Mesodermal cell (in vitro differentiated cells): Measurements from ENCODE around the gene SLC6A6.

Experiments used
- H3K27ac ChIP-seq: 2 replicates; pipeline ENCODE4 v1.7.0; 2013; ENCODE audit warnings: mild to moderate bottlenecking, low read depth, low read length, moderate library complexity; ENCODE audit not compliant: severe bottlenecking
- H3K36me3 ChIP-seq: 2 replicates; pipeline ENCODE4 v1.7.1; 2013; ENCODE audit warnings: mild to moderate bottlenecking, low read length, moderate library complexity; ENCODE audit not compliant: control insufficient read depth, insufficient read depth
- H3K4me1 ChIP-seq: one replicate; pipeline ENCODE4 v1.7.1; 2013; ENCODE audit warnings: mild to moderate bottlenecking, low read length; ENCODE audit not compliant: insufficient read depth, control insufficient read depth, poor library complexity, severe bottlenecking
- H3K4me3 ChIP-seq: 2 replicates; pipeline ENCODE4 v1.7.0; 2013; ENCODE audit warnings: low read length, control low read depth, mild to moderate bottlenecking; ENCODE audit not compliant: insufficient read depth, poor library complexity, severe bottlenecking; ENCODE audit errors: extremely low read depth
- H3K9me3 ChIP-seq: 2 replicates; pipeline ENCODE4 v1.7.1; 2013; ENCODE audit warnings: mild to moderate bottlenecking, low read length, moderate library complexity; ENCODE audit not compliant: control insufficient read depth
- WGBS, 2 experiments: methylation state at CpG; one replicate each; pipeline ENCODE4 v1.1.5; 2013; ENCODE audit warnings: missing lambda C conversion rate in 2 of 2; ENCODE audit not compliant: insufficient coverage in 2 of 2; 5-methylcytosine and 5-hydroxymethylcytosine counted together

SLC6A6 gene

GRCh38 chr3:14462738-14463137 lies 60.3 kb downstream of the SLC6A6 start:
- Histone ChIP-seq H3K36me3 (peaks cover 79% of the 10 kb centered on the region), H3K9me3 (no peaks in the 10 kb centered on the region), H3K4me3 (no peak overlapping the region), H3K4me1 (peaks cover 34% of the 10 kb centered on the region), H3K27ac (no peak overlapping the region)
- 66 to 71% methylated on average over 3 to 5 of the region's 9 CpGs for WGBS, 2 experiments

DNA sequence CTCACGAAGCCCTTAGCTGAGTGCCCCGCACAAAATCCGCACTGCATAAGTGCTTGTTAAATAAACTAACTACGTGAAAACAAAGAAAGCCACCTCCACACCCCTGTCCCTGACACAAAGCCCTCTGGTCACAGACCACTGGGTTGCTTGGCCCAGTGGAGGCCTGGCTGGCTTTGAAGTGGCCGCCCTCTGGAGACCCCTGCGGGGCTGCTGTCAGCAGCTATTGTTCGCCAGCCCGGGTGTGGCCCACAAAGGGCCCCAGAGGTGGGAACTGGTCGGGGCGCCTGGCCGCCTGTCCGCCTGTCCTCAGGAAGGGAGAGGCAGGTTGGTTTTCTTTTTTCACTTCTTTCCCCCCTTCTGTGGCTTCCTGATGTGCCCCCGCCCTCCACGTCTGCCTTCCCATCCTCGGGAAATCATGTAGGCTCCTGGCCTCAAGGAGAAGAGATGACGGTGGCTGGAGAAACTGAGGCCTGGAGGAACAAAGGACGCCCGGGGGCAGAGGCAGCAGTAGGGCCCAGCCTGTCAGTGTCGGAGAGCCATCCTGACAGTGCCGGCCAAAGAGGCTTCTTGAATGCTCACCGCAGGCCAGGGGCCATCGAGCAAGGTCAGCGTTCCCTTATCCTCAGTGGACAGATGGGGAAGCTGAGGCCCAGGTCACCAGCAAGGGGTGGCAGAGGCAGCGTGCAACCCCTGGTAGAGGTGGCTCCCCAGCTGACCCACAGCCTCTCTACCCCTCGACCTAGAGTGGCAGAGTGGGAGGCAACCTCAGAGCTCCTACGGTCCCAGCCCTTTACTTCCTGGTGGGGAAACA lies 61.1 kb downstream of the SLC6A6 start:
- WGBS, 2 experiments: 61 to 68% methylated on average over 17 to 19 of the region's 26 CpGs
- Histone ChIP-seq H3K4me3 (no peak overlapping the region), H3K27ac (no peak overlapping the region), H3K9me3 (no peaks in the 10 kb centered on the region), H3K4me1 (peaks cover 31% of the 10 kb centered on the region), H3K36me3 (peaks cover 86% of the 10 kb centered on the region)

GRCh38 chr3:14464141-14464465 lies 61.7 kb downstream of the SLC6A6 start:
- Histone ChIP-seq H3K9me3 (no peaks in the 10 kb centered on the region), H3K4me3 (no peak overlapping the region), H3K27ac (no peak overlapping the region), H3K4me1 (peaks cover 31% of the 10 kb centered on the region), H3K36me3 (peaks cover 88% of the 10 kb centered on the region)
- WGBS, 2 experiments: 95 to 98% methylated on average over 4 to 5 of the region's 5 CpGs

DNA sequence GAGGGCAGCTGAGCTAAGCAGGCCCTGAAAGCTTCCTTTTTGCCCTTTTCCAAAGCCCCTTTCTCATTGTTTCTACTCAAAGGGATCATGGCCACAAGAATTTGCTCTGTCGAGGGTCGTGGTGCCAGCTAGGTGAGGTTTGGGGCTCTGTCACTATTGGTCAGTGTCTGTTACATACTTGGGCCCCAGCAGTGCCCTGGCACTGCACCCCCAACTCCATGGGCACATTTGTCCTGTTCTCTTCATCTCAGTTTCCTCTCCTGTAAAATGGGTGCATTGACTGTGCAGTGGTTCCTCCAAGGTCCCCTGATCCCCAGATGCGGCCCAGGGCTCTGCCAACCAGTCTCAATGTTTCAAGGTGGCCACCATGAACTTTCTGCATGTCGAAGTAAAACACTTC lies 62.1 kb downstream of the SLC6A6 start:
- Histone ChIP-seq H3K4me3 (no peak overlapping the region), H3K36me3 (peaks cover 88% of the 10 kb centered on the region), H3K9me3 (no peaks in the 10 kb centered on the region), H3K4me1 (peaks cover 31% of the 10 kb centered on the region), H3K27ac (no peak overlapping the region)
- 98% methylated on average over 4 of the region's 4 CpGs for WGBS, 2 experiments

DNA sequence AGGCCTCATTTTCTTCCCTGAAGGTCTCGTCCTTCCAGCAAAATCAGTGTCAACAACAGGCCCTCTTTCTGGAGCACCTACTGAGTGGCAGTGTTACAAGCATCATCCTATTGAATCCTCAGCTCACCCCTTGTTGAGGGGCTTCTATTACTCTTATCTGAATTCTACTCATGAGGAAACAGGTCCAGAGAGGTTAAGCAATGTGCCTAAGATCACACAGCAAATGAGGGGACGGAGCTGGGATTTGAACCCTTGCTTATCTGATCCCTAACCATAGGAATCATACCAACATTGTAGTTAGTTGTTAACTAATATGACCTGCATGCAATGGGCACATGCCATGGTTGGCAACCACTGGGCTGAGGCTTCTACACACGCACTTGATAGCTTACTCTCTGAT lies 63.0 kb downstream of the SLC6A6 start:
- Histone ChIP-seq H3K9me3 (no peaks in the 10 kb centered on the region), H3K36me3 (peaks cover 88% of the 10 kb centered on the region), H3K4me3 (no peak overlapping the region), H3K4me1 (peaks cover 33% of the 10 kb centered on the region), H3K27ac (no peak overlapping the region)
- WGBS, 2 experiments: 96 to 100% methylated on average over 1 to 2 of the region's 3 CpGs

DNA sequence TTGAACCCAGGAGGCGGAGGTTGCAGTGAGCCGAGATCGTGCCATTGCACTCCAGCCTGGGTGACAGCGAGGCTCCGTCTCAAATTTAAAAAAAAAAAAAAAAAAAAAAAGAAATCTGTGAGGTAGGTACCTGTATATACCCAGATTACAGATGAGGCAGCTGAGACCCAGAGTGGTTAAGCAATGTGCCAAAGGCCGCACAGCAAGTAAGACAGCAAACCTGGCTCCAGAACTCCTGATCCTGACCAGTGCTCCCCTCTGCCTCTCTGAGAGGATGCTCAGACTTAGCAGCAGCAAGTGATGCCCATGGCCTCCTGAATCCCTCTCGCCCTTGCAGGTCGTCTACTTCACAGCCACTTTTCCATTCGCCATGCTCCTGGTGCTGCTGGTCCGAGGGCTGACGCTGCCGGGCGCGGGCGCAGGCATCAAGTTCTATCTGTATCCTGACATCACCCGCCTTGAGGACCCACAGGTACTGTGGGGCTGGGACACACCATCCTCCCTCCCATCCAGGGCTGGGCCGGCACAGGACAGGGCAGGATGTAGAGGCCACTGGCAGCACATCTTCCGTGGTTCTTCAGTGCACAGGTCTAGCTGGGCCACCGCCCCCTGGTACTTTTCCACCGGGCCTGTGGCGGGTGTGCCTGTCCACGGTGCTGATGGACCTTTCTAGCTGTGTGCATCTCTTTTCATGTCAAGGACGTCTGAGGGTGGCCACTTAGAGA lies 63.9 kb downstream of the SLC6A6 start:
- peaks cover 32% of the 10 kb centered on the region for H3K4me1 ChIP-seq
- H3K27ac ChIP-seq: no peak overlapping the region
- H3K4me3 ChIP-seq: no peak overlapping the region
- peaks cover 86% of the 10 kb centered on the region for H3K36me3 ChIP-seq
- no peaks in the 10 kb centered on the region for H3K9me3 ChIP-seq
- 92 to 95% methylated on average over 17 to 20 of the region's 23 CpGs for WGBS, 2 experiments

DNA sequence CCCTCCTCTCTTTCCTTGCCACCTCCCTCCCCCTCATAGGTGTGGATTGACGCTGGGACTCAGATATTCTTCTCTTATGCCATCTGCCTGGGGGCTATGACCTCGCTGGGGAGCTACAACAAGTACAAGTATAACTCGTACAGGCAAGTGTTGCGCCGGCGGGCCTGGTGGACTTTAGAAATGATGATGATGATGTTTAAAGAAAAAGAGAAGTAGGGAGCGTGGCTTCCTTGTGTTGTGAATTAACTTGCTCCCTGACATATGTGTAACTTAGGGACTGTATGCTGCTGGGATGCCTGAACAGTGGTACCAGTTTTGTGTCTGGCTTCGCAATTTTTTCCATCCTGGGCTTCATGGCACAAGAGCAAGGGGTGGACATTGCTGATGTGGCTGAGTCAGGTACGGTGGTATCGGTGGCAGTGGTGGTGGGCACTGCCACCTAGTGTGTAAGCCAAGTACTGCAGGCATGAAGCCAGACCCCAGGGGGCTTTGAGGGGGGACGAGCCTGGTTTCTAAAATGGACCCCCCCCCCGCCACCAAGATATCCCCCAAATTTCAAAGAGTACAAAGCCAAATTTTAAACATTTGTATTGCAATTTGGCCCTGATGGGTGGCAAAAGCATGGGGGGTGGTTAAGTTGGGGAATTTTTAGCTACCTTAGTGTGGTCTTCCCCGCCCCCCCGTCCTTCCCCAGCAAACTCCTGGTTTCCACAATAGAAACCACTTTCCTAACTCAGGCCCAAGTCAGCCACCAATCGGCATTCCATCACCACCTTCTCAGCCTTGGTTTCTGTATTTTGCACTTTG lies 65.6 kb downstream of the SLC6A6 start:
- Histone ChIP-seq H3K9me3 (no peaks in the 10 kb centered on the region), H3K36me3 (peaks cover 81% of the 10 kb centered on the region)
- WGBS, 2 experiments: 87 to 89% methylated on average over 7 to 9 of the region's 15 CpGs

GRCh38 chr3:14468621-14468981 lies 66.2 kb downstream of the SLC6A6 start:
- Histone ChIP-seq H3K4me3 (no peak overlapping the region), H3K4me1 (peaks cover 32% of the 10 kb centered on the region), H3K9me3 (no peaks in the 10 kb centered on the region), H3K27ac (no peak overlapping the region), H3K36me3 (peaks cover 76% of the 10 kb centered on the region)
- 94 to 96% methylated on average over 11 to 13 of the region's 13 CpGs for WGBS, 2 experiments

More for the DNA sequence above, 65.6 kb downstream of the SLC6A6 start:
- H3K4me1 ChIP-seq: peaks cover 33% of the 10 kb centered on the region
- no peak overlapping the region for H3K27ac ChIP-seq
- H3K4me3 ChIP-seq: no peak overlapping the region

DNA sequence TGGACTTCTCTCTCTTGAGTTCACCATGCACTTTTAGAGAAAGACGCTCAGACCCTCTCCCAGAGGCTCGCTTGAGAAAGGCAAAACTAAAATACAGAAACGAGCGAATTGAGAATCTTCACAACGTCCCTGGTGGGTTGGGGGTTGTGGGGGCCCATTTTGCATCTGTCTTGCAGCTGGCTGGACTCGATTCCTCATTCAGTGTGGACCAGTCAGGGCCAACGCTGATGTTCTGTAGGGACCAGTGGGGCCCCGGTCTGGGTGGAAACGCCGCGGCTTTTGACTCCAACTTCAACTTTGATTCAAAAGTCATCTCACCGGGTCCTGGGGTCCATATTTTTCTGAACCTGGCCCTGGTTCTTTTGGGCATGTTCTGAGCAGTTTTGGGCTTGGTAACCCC lies 68.1 kb downstream of the SLC6A6 start:
- Histone ChIP-seq H3K4me1 (peaks cover 38% of the 10 kb centered on the region), H3K4me3 (no peak overlapping the region), H3K9me3 (no peaks in the 10 kb centered on the region), H3K36me3 (peaks cover 71% of the 10 kb centered on the region), H3K27ac (no peak overlapping the region)
- 94 to 97% methylated on average over 12 of the region's 12 CpGs for WGBS, 2 experiments

DNA sequence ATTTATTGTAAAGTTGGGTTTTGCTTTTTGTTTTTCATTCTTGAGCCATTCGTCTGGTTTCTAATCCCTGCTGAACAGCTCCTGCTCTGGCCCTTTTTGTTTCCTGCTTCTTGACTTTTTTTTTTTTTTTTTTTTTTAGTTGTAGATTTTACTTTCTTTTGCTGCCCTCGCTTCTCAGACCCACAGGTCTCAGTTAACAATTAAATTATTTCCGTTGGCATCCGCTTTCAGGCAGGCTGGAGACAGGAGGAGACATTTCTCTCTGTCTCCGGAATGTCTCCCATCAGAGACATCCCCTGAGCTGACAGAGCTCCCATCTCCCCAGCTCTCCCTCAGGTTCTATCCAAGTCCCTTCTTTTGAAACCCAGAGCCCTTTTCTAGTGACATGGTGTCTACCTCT lies 68.6 kb downstream of the SLC6A6 start:
- Histone ChIP-seq H3K4me1 (peaks cover 43% of the 10 kb centered on the region), H3K36me3 (peaks cover 74% of the 10 kb centered on the region), H3K4me3 (no peak overlapping the region), H3K9me3 (no peaks in the 10 kb centered on the region), H3K27ac (no peak overlapping the region)
- WGBS, 2 experiments: 98 to 100% methylated on average over 3 to 4 of the region's 5 CpGs
